ENCODE data around the gene ITPRIPL1.
"Not testable (repeated sequence)": the region's sequence is repeated elsewhere in the genome, so short reads cannot be mapped to it uniquely, and the experiment has no call there.

ITPRIPL1 gene

GRCh38 chr2:96325041-96325883 lies at the start of gene ITPRIPL1:
Gene ITPRIPL1 (plus strand): TSS chr2:96325317. CDS start chr2:96325840, 523 bp downstream.
- FAIRE-seq: no peak

GRCh38 chr2:96276787-96277499 lies 48.2 kb upstream of the ITPRIPL1 start:
- no peak for FAIRE-seq

GRCh38 chr2:96287273-96287856 lies 37.8 kb upstream of the ITPRIPL1 start:
- FAIRE-seq: no peak

GRCh38 chr2:96291751-96292150 lies 33.4 kb upstream of the ITPRIPL1 start:
- no peak for FAIRE-seq

- not testable (repeated sequence) for FAIRE-seq
These were observed 30.8 kb upstream of the ITPRIPL1 start for GRCh38 chr2:96294271-96294670.

GRCh38 chr2:96296925-96297324 lies 28.2 kb upstream of the ITPRIPL1 start:
- no peak for FAIRE-seq

- no peak for FAIRE-seq
These were observed 23.3 kb upstream of the ITPRIPL1 start for GRCh38 chr2:96301865-96302264.

- no peak for FAIRE-seq
These were observed 20.5 kb upstream of the ITPRIPL1 start for GRCh38 chr2:96304606-96305005.

- no peak for FAIRE-seq
These were observed 19.8 kb upstream of the ITPRIPL1 start, which contains the start of gene SNRNP200 for GRCh38 chr2:96305091-96305978. Gene SNRNP200 (minus strand): TSS chr2:96305546. CDS start chr2:96305437, 109 bp downstream.

GRCh38 chr2:96305979-96306308 lies 19.2 kb upstream of the ITPRIPL1 start:
- FAIRE-seq: no peak

- no peak for FAIRE-seq
These were observed 18.7 kb upstream of the ITPRIPL1 start for GRCh38 chr2:96306370-96306769.

GRCh38 chr2:96308248-96308647 lies 16.9 kb upstream of the ITPRIPL1 start:
- no peak for FAIRE-seq

GRCh38 chr2:96315005-96315399 lies 10.1 kb upstream of the ITPRIPL1 start:
- FAIRE-seq: no peak

GRCh38 chr2:96315400-96316071 lies 9.6 kb upstream of the ITPRIPL1 start:
- no peak for FAIRE-seq

GRCh38 chr2:96316999-96317398 lies 8.1 kb upstream of the ITPRIPL1 start:
- FAIRE-seq: no peak

GRCh38 chr2:96317584-96317997 lies 7.5 kb upstream of the ITPRIPL1 start:
- FAIRE-seq: no peak

GRCh38 chr2:96318723-96319122 lies 6.4 kb upstream of the ITPRIPL1 start:
- FAIRE-seq: no peak

- no peak for FAIRE-seq
These were observed 5.7 kb upstream of the ITPRIPL1 start for GRCh38 chr2:96319396-96319795.

GRCh38 chr2:96320326-96320725 lies 4.8 kb upstream of the ITPRIPL1 start:
- no peak for FAIRE-seq

GRCh38 chr2:96320728-96321622 lies 4.1 kb upstream of the ITPRIPL1 start:
- FAIRE-seq: no peak

GRCh38 chr2:96323849-96324248 lies 1.3 kb upstream of the ITPRIPL1 start:
- FAIRE-seq: no peak

Data from colon (tissue), 2 donors.